Stimulated activated CD4-positive, alpha-beta T cell treated with anti-CD3 and anti-CD28 coated beads, Interleukin-2, amount 100 ng/mL, for 4 hours (primary cell): ENCODE measurements around the gene UNC119B.
"Not testable (repeated sequence)": the region's sequence is repeated elsewhere in the genome, so short reads cannot be mapped to it uniquely, and the experiment has no call there.

Source experiments
- DNase-seq: peaks from one replicate; pipeline ENCODE4 v3.0.0-alpha.2; 2020; ENCODE audit warnings: low read depth

The UNC119B gene

DNA sequence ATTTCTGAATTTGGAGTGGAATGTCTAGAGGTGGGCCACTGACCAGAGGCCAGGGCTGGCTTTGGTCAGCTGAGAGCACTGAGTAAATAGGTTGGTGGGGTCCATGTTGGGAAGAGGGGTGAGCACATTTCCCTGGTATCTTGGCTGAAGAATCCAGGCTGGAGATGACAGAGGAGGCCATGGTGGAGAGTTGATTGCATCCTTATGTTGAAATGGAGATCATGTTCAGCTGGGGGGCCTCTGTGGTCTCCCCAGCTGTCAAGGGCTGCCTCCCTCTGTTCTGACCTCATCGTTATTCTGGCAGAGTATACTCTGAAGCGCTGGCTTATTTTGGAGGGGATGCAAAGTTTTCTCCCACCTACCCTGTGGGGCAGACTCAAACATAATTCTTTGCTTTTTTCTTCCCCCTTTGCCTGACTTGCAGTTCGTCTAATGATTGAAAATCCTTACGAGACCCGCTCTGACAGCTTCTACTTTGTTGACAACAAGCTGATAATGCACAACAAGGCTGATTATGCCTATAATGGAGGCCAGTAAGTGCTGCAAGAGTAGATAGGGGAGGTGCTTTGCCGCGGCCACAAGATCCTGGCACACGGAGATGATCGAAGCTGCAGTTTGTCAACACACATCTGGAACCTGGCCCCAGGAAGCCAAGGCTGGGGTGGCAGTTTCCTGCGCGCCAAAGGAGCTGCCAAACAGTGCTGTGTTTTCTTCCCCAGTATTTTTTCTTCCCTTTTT lies 9.4 kb downstream of the UNC119B start:
- no peak for DNase-seq

DNA sequence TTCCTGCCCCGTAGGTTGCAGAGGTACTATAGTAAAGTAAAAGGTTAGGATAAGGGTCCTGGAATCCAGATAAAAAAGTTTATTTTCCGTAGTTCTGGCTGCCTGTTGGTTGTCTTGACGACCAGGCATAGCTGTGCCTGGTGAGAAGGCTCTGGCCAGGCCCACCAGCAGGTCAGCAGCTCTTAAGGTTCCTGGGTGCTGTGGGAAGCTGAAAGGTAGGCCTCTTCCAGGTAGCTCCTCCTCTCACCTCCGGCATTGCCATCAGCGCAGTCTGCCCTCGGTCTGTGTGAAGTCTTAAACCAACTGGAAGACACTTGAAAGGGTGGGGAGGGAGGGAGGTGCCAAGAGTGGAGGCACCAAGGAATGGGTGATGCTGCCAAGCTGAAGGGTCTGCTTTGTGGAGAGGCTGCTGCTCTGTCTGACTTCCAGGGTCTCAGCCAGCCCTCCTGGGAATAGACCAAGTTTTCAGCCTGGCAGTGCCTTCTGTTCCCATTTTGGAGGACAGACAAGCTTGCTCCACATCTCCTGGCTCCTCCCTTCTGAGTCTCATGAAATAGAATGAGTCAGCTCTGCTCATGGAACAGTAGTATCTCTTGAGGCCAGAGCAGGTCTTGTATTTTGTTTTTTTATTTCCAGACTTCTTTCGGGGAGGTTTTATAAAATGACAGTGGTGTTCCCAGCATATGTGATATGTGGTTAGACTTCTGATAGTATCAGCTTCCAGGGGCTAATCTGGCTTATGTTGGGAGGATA lies 10.2 kb downstream of the UNC119B start:
- DNase-seq: no peak

DNA sequence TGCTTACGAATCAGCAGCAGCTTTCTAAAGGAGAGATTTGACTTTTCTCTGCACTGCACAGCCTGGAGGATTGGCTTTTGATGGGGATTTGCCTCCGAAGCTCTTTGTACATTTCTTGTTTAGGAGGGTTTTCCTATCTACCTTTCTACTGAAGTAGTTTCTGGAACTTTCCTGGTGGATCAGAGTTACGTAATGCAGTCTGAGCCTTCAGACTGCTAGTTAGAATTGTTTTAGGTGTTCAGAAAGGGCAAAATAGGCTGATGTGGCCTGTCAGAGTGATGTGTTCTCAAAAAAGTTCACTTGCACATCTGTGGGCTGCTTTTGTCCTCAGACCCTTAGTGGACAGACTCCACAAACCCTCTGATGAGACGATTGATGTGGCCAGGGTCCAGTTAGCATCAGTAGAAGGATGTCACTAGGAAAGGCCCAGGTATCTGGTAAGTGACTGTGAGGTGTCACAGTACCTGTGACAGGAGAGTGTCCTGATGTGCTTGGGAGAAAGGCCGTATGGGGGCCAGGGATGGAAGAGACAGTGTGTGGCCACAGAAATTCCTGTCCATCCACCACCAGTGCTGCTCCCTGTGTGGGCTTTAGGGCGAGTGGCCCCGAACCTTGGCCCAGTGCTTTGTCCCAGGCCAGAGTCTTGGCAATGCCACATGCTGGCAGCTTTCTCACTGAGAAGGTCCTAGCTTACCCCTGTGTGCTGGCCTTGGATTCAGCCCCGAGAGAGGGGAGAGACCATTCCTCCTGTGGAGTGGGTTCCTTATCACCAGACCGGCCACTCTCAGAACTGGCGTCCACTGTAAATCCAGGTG lies 10.9 kb downstream of the UNC119B start:
- DNase-seq: no peak

DNA sequence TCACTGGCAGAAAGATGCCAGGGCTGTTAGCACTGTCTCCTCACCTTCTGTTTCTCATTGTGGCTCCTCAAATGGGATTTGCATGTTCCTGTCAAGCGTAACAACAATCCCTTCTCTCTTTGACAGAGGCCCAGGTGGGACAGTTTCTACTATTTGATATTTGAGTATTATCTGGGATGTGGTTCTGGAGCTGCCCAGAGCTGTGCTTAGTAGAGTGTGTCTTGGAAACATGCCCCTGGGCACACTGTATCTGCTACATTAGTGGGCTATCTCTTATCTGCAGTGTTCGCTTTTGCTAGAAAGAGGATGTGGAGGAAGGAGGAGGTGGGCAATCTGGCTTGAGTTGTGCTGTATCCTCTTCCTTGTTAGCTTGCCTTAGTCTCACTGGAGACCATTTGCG lies 11.6 kb downstream of the UNC119B start:
- no peak for DNase-seq

DNA sequence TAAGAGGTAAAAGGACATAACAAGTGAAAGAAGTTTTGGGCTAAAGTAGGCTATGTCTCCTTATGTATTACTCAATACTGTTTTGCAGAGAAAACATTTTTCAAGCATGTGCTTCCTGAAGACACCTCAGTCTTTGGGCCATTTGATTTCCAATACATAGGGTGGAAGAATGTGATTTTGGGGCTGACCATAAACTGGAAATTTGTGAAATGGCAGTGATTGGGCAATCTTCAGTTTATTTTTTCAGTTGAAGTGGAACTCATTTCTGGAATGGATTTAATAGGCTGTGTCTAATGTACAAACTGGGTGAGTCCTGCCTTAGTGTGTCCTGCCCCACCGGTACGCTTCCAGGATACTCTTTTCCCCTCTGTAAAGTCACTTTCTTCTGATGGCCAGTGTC lies 12.5 kb downstream of the UNC119B start:
- DNase-seq: no peak

DNA sequence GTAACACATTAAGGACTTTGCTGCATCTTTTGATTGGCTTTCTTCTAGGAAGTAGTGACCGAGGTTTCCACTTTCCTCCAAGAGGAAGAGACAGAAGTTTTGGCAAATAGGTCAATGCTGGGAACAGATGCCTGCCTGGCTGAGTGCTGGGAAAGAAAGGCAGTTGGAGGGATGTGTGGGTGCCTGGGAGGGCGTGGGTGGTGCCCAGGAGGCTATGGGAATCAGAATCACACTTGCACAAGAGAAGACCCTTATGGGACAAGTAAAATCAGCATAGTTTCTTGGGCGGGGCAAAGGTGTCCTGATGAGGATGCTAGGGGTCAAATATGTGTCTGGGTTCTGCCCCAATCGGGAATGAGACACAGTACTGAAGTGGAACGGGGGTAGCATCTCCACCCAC lies 14.5 kb downstream of the UNC119B start:
- no peak for DNase-seq

DNA sequence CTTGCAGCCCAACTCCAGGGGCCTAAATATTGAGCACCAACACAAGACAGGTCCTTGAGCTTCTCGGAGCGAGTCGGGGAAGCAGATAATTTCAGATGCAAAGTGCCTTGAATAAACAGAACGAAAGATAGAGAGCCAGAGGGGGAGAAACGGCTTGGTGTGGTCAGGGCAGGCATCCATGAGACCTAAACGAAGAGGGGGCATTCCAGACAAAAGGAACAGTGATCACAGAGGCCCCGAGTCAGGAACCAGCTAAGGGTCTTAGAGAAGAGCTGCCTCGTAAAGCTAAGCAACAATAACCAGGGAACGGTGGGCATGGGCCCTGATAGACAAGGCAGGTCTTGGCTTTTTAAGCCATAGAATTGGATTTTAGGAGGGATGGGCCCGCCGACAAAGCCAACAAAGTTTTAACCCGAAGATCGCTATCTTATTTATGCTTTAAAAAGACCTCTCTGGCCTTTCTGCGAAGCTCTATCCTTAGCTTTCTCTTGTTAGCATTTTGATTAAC lies 14.9 kb downstream of the UNC119B start:
- DNase-seq: no peak

DNA sequence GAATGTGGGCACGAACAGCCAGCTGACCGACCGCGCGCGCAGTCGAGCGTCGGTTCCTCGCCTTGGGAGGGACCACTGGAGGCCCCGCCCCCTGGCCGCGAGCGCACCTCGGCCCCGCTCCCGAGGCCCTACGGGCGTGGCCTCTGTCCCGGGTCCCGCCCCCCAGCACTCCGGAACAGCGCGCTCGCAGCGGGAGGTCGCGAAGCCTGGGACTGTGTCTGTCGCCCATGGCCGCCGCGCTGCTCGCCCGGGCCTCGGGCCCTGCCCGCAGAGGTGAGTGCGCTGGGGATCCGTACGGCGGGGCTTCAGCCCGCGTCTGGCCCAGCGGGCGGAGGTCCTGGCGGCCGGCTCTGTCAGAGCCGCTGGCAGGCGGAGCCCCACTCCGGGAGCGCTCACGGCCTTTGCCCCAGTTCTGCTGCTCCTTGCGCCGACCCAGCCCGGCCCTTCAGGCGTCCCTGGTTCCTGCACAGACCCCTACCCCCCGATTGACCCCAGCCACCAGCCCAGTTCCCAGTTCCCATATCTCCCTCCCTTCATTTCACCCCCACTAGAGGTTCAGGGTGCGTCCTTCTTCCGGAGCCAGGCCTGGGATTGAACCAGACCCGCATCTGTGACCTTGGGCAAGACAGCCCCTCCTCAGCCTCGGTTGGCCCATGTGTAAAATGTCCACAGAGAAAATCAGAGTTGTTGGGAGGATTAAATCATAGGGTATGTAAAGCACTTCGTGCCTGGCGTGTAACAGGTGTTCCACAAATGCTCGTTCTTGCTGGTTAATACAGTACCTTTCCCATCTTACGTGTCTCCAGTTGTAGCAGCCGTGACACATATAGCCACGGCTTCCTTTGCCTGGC lies 15.6 kb downstream of the UNC119B start, which contains the start of gene ACADS:
Gene ACADS (plus strand): TSS at position 168 of the 851 bp plus-strand sequence. CDS start 60 bp downstream, at position 228.
- peak; percentile 83 for DNase-seq

DNA sequence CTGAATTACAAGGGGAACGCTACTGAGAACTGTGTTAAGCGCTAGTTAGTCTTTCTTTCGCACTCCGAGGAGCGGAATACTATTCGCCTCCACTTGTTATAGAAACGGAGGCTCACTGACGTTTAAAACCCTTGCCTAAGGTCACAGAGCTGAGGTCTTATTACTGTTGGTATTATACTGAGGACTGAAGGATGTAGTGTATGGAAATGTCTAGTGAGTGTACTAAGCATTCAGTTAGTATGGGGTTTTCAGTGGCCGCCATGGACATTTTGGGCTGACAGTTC lies 16.2 kb downstream of the UNC119B start:
- no peak for DNase-seq

DNA sequence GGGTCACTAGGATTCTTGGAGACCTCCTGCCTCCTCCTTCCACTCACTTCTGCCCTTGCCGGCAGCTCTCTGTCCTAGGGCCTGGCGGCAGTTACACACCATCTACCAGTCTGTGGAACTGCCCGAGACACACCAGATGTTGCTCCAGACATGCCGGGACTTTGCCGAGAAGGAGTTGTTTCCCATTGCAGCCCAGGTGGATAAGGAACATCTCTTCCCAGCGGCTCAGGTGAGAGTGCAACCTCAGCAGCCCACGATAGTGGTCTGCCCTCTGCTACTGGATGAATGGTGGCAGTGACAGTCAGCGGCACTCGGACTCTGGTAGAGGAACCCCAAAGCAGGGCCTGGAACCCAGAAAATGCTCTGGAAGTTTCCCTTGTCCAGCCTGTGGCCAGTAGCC lies 16.7 kb downstream of the UNC119B start:
- no peak for DNase-seq

DNA sequence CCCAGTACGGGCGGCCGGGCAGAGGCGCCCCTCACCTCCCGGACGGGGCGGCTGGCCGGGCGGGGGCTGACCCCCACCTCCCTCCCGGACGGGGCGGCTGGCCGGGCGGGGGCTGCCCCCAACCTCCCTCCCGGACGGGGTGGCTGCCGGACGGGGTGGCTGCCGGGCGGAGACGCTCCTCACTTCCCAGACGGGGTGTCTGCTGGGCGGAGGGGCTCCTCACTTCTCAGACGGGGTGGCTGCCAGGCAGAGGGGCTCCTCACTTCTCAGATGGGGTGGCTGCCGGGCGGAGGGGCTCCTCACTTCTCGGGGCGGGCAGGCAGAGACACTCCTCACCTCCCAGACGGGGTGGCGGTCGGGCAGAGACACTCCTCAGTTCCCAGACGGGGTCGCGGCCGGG lies 21.9 kb downstream of the UNC119B start:
- not testable (repeated sequence) for DNase-seq

DNA sequence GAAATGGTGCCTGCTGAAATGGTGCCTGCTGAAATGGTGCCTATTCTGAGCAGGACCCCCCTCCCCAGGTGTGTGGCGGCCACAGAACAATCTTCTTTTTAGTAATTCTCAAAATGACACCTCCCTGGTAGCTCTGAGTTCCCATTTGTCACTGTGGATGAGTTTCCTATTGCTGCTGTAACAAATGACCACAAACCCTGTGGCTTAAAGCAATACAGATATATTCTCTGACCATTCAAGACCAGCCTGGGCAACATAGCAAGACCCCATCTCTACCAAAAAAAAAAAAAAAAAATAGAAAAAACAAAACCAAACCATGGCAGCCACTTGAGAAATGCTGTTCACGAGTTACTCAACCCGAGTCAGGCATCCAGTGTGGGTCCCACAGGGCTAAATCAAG lies 23.3 kb downstream of the UNC119B start:
- no peak for DNase-seq

DNA sequence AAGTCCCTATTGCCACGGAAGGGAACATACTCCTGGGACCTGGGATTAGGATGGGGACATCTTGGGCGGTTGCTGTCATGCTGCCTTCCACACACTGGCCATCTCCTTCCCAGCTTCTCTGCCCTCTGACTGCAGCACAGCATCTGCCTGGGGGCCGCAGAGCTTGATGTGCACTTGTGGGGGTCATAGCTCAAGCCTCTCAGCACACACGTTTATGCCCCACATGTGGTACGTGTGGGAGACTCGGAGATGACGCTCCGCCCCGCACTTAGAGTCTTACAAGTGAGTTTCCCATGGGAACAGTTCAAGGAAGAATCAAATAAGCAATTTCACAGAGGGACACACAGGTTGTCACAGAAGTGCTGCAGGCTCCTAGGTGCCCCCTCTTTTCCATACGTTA lies 24.0 kb downstream of the UNC119B start:
- no peak for DNase-seq

DNA sequence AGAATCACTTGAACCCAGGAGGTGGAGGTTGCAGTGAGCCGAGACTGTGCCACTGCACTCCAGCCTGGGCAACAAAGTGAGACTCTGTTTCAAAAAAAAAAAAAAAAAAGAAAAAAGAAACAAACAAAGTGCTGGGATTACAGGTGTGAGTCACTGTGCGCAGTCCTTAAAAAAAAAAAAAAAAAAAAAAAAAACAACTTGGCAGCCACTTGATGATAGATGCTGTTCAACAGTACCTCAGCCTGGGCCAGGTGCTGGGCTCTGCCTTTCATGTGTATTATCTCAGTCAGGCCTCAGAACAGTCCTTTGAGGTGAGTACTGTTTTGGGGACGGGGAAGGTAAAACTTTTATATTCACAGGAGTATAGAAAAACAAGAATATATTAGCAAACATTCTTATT lies 24.9 kb downstream of the UNC119B start:
- no peak for DNase-seq

DNA sequence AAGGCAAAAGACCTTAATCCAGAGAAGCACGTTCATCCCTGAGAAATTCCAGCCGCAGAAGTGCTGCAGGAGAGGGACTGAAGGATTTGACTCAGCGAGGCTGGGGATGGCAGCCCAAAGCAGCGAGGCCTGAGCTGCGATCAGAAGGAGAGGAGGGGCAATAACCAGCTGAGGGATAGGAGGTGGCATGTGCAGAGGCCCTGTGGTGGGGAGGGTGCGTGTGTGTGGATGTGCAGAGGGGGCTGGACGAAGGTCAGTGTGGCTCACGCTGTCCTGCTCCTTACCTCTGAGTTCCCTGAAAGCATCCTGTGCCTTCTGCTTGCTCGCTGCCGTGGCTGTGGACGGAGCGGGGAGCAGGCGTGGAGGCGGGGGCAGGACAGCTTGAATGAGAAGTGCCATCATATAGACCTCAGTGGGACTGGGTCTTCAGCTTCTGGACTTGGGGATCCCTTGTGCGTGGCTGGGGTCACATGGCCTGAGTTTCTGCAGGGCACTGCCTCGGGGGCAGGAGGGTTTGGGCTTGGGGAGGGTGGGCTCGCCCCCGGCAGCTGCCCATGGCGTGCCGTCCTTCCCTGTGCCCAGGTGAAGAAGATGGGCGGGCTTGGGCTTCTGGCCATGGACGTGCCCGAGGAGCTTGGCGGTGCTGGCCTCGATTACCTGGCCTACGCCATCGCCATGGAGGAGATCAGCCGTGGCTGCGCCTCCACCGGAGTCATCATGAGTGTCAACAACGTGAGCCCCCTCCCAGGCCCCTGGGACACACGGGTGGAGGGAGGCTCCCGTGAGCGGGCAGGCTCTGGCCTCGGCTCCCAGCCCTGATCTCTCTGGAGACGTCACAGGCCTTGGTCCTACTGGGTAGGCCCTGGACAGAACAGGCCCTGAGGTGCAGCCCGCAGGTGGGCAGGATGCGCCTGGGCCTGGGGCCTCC lies 26.4 kb downstream of the UNC119B start:
- DNase-seq: no peak

DNA sequence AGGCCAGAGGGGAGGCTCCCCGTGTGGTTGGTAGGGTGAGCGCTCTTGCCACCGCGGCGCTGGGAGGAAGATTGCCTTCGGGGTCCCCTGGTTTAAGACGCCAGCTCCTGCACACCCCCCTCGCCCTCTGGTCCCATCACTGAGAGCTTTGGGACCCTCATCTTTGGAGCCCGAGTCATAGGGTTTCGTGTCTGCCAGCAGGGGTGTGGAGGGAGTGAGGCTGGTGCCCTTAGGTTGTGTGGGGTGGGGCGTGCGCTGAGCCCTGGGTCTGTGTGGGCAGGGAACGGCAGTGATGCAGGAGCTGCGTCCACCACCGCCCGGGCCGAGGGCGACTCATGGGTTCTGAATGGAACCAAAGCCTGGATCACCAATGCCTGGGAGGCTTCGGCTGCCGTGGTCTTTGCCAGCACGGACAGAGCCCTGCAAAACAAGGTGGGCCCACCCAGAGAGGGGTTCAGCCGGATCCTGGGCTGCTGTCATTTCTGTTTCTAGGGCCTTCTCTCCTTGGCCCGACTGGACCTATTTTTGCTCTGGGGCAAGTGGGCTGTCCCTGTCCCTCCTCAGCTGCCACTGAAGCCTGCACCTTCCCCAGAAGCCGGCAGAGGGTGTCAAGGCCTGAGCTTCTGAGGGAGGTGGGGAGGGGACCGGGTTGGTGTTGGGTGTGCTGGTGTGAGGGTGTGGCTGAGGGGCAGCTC lies 27.4 kb downstream of the UNC119B start:
- no peak for DNase-seq

DNA sequence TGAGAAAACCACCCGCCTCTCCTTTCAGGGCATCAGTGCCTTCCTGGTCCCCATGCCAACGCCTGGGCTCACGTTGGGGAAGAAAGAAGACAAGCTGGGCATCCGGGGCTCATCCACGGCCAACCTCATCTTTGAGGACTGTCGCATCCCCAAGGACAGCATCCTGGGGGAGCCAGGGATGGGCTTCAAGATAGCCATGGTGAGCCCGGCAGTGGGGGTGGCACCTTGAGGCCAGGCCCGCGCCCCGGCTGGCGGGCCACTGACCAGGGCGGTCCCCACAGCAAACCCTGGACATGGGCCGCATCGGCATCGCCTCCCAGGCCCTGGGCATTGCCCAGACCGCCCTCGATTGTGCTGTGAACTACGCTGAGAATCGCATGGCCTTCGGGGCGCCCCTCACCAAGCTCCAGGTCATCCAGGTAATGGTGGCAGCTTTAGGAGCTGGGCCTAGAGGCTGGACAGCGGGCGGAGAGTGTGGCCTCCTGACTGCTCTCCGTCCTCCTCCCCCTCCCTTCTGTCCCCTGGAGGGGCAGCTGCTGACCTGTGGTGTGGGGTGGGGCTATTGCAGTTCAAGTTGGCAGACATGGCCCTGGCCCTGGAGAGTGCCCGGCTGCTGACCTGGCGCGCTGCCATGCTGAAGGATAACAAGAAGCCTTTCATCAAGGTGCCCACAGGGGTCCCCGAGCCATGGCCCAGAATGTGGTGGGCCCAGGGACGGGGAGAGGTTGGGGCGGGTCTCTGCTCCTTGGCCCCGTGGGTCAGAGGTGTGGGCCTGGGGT lies 28.2 kb downstream of the UNC119B start:
- DNase-seq: no peak

DNA sequence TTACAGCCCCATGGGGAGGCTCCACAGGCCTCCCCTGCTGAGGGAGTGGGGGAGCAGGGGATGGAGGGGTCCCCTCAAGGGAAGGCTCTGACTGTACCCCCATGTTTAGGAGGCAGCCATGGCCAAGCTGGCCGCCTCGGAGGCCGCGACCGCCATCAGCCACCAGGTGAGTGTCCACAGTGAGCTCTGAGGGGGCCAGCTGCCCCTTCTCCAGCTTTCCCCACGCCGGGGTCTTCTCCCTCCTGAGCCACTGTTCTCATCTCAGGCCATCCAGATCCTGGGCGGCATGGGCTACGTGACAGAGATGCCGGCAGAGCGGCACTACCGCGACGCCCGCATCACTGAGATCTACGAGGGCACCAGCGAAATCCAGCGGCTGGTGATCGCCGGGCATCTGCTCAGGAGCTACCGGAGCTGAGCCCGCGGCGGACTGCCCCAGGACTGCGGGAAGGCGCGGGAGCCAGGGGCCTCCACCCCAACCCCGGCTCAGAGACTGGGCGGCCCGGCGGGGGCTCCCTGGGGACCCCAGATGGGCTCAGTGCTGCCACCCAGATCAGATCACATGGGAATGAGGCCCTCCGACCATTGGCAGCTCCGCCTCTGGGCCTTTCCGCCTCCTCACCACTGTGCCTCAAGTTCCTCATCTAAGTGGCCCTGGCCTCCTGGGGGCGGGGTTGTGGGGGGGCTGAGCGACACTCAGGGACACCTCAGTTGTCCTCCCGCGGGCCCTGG lies 28.9 kb downstream of the UNC119B start:
- no peak for DNase-seq
